Measurements from ENCODE around the gene THEM4. TPM values are rescaled to one million over a fixed set of nuclear protein-coding genes. Genes with fewer than 3 reads are reported as not detected.
"Not testable (repeated sequence)": the region's sequence is repeated elsewhere in the genome, so short reads cannot be mapped to it uniquely, and the experiment has no call there.

THEM4 gene
- total and polyA plus RNA-seq, 2 experiments from 2014 or later: 13.4 to 20.4 TPM

DNA sequence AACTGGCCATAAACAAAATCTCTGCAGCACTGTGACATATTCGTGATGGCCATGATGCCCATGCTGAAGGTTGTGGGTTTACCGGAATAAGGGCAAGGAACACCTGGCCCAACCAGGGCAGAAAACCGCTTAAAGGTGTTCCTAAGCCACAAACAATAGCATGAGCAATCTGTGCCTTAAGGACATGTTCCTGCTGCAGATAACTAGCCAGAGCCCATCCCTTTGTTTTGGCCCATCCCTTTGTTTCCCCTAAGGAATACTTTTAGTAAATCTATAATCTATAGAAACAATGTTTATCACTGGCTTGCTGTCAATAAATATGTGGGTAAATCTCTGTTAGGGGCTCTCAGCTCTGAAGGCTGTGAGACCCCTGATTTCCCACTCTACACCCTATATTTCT lies 8.5 kb downstream of the THEM4 start:
- ATAC-seq; H4K20me1 ChIP-seq (replicated peaks; ENCODE audit: insufficient read depth); H3K4me3 ChIP-seq; H3K27ac ChIP-seq (ENCODE audit: low read depth); H3K4me2 ChIP-seq; DNase-seq (ENCODE audit: low spot score); H3K27me3 Mint-ChIP-seq (ENCODE audit: insufficient read depth, low read depth, poor library complexity); H3F3A ChIP-seq (replicated peaks; ENCODE audit: low read depth); H3K27me3 ChIP-seq (ENCODE audit: insufficient read depth); H3K27ac Mint-ChIP-seq; H3K4me1 Mint-ChIP-seq; H3K9me2 ChIP-seq (ENCODE audit: insufficient read depth); H2AFZ ChIP-seq; H3K4me3 Mint-ChIP-seq; H3K4me1 ChIP-seq (ENCODE audit: insufficient read depth): not testable (repeated sequence)
- peaks cover 56% of the 10 kb centered on the region for H3K79me2 ChIP-seq (replicated peaks; ENCODE audit: insufficient read depth)
- Mint-ChIP-seq H3K36me3 (ENCODE audit: low read depth) (peaks cover 67% of the 10 kb centered on the region), H3K9me3 (peaks cover 60% of the 10 kb centered on the region)
- peaks cover 15% of the 10 kb centered on the region for H3K36me3 ChIP-seq (ENCODE audit: insufficient read depth)

GRCh38 chr1:151898519-151898991 lies 10.8 kb downstream of the THEM4 start:
- no peaks in the 10 kb centered on the region for H3K4me1 Mint-ChIP-seq
- no peak overlapping the region for H3K27ac Mint-ChIP-seq
- H3K4me3 Mint-ChIP-seq: no peak overlapping the region
- no peak overlapping the region for H3K4me2 ChIP-seq
- no peak for DNase-seq (ENCODE audit: low spot score)
- no peaks in the 10 kb centered on the region for H3K4me1 ChIP-seq (ENCODE audit: insufficient read depth)
- no peak overlapping the region for H3K4me3 ChIP-seq
- no peaks in the 10 kb centered on the region for H3K27me3 ChIP-seq (ENCODE audit: insufficient read depth)
- H3K79me2 ChIP-seq (replicated peaks; ENCODE audit: insufficient read depth): peaks cover 48% of the 10 kb centered on the region
- H4K20me1 ChIP-seq (replicated peaks; ENCODE audit: insufficient read depth): no peaks in the 10 kb centered on the region; the same call in 1 of the 2 replicates
- peaks cover 44% of the 10 kb centered on the region for H3K9me3 Mint-ChIP-seq
- H3K27ac ChIP-seq (ENCODE audit: low read depth): no peak overlapping the region
- H3K36me3 ChIP-seq (ENCODE audit: insufficient read depth): peaks cover 19% of the 10 kb centered on the region
- no peaks in the 10 kb centered on the region for H3K27me3 Mint-ChIP-seq (ENCODE audit: insufficient read depth, low read depth, poor library complexity)
- no peaks in the 10 kb centered on the region for H3K9me2 ChIP-seq (ENCODE audit: insufficient read depth)
- no peak for ATAC-seq
- no peaks in the 10 kb centered on the region for H3F3A ChIP-seq (replicated peaks; ENCODE audit: low read depth)
- no peak overlapping the region for H2AFZ ChIP-seq
- H3K36me3 Mint-ChIP-seq (ENCODE audit: low read depth): peaks cover 50% of the 10 kb centered on the region
- TF ChIP-seq ETS1 (IDR thresholded peaks at IDR 0.05) (no peak), STAT1 (IDR thresholded peaks at IDR 0.05; ENCODE audit: unreplicated experiment) (no peak), REST (IDR thresholded peaks at IDR 0.05; ENCODE audit: unreplicated experiment) (no peak), JUNB (IDR thresholded peaks at IDR 0.05; ENCODE audit: unreplicated experiment) (no peak), EZH2phosphoT487 (IDR thresholded peaks at IDR 0.05; ENCODE audit: unreplicated experiment) (no peak), ZNF114 (CRISPR knock-in tag; IDR thresholded peaks at IDR 0.05) (no peak), POLR2AphosphoS5 (IDR thresholded peaks at IDR 0.05; ENCODE audit: low read depth) (no peak), NANOG (IDR thresholded peaks at IDR 0.05; ENCODE audit: borderline replicate concordance) (no peak), ZNF331 (CRISPR knock-in tag; IDR thresholded peaks at IDR 0.05; ENCODE audit: low read depth) (no peak), EZH2 (IDR thresholded peaks at IDR 0.05; ENCODE audit: low read depth, unreplicated experiment) (no peak), ZNF462 (CRISPR knock-in tag; IDR thresholded peaks at IDR 0.05) (no peak)
